HCT116 (cell line): ENCODE measurements around the gene WASHC3. TPM values are rescaled to one million over a fixed set of nuclear protein-coding genes. Genes with fewer than 3 reads are reported as not detected.
"Not testable (repeated sequence)": the region's sequence is repeated elsewhere in the genome, so short reads cannot be mapped to it uniquely, and the experiment has no call there.

ENCODE experiments used
- ATAC-seq: fragments of 200-7000 bp; cut with Tn5 transposase; 2 replicates; pipeline ENCODE4 v1.9.1; 2020; ENCODE audit warnings: mild to moderate bottlenecking, moderate library complexity
- BruUV-seq: library from RNA; stranded (reverse); fragments of 400-500 nt; replicated peaks from 2 replicates; lab custom pipeline; 2021; lab: Mats Ljungman, UMichigan
- CTCF ChIA-PET: fragments of 300-600 bp; sonication (Branson Sonifier 250); formaldehyde crosslinking; loops from one replicate; lab custom pipeline; 2021; ENCODE audit warnings: antibody characterized with exemption; lab: Charles Lee
- POLR2A ChIA-PET: fragments of 300-600, 350-600 bp; sonication (Branson Sonifier 250); formaldehyde crosslinking; loops from one replicate; lab custom pipeline; 2021; ENCODE audit warnings: antibody characterized with exemption; lab: Charles Lee
- RAD21 ChIA-PET, 2 experiments: fragments of 300-600 bp; sonication (Branson Sonifier 250); formaldehyde crosslinking; loops; one replicate each; lab custom pipeline; 2023; ENCODE audit warnings: low total read pairs in 2 of 2; ENCODE audit not compliant: uncharacterized antibody in 2 of 2, unreplicated experiment in 2 of 2, low non-redundant PET in 1 of 2; lab: Charles Lee
- DNase-seq: peaks from one replicate; pipeline ENCODE4 v3.0.0-alpha.2; 2010; ENCODE audit warnings: low read depth, low spot score
- H2AFZ ChIP-seq: fragments of 200-600 bp; shearing (Covaris generic), sonication (generic); 2 replicates; pipeline ENCODE4 v1.6.1; 2017; ENCODE audit warnings: low read depth, mixed run types, mixed read lengths, antibody characterized with exemption, low read length; ENCODE audit not compliant: poor library complexity, severe bottlenecking
- H3K27ac ChIP-seq: 2 replicates; pipeline ENCODE4 v1.5.1; 2012; ENCODE audit warnings: low read depth, low read length
- H3K27me3 ChIP-seq: fragments of 200-600 bp; sonication (generic); 2 replicates; pipeline ENCODE4 v1.6.1; 2016; ENCODE audit warnings: mixed run types, low read length, mixed read lengths; ENCODE audit not compliant: insufficient read depth
- H3K36me3 ChIP-seq, 2 experiments: fragments of 200-500 bp in 1 of 2; fragments of 200-600 bp in 1 of 2; sonication (Bioruptor generic) in 1 of 2; sonication (generic) in 1 of 2; 2 replicates each; pipeline versions ENCODE4 v1.5.1 to v1.6.1; 2014 to 2016; ENCODE audit warnings: low read length in 2 of 2, inconsistent platforms in 1 of 2, mixed read lengths in 1 of 2, mixed run types in 1 of 2; ENCODE audit not compliant: insufficient read depth in 2 of 2, control insufficient read depth in 1 of 2
- H3K4me1 ChIP-seq, 2 experiments: fragments of 200-600 bp in 1 of 2; sonication (generic) in 1 of 2; 2 replicates each; pipeline versions ENCODE4 v1.5.1 to v1.6.1; 2012 to 2017; ENCODE audit warnings: low read length in 2 of 2, inconsistent platforms in 1 of 2, mild to moderate bottlenecking in 1 of 2, mixed read lengths in 1 of 2, mixed run types in 1 of 2, moderate library complexity in 1 of 2; ENCODE audit not compliant: insufficient read depth in 2 of 2, control insufficient read depth in 1 of 2
- H3K4me2 ChIP-seq: fragments of 200-600 bp; sonication (generic); 2 replicates; pipeline ENCODE4 v1.6.1; 2017; ENCODE audit warnings: mixed run types, low read length, mixed read lengths
- H3K4me3 ChIP-seq, 2 experiments: fragments of 200-600 bp in 1 of 2; sonication (generic) in 1 of 2; replicated peaks in 1 of 2; 2 replicates each; pipeline ENCODE4 v1.5.1; 2011 to 2016; ENCODE audit warnings: low read length in 2 of 2, control low read depth in 1 of 2, low read depth in 1 of 2, mild to moderate bottlenecking in 1 of 2, mixed read lengths in 1 of 2, mixed run types in 1 of 2
- H3K79me2 ChIP-seq: fragments of 200-600 bp; sonication (generic); 2 replicates; pipeline ENCODE4 v1.6.1; 2017; ENCODE audit warnings: mild to moderate bottlenecking, mixed run types, low read length, moderate library complexity, mixed read lengths; ENCODE audit not compliant: insufficient read depth
- H3K9ac ChIP-seq: fragments of 200-600 bp; sonication (generic); 2 replicates; pipeline ENCODE4 v1.6.1; 2016; ENCODE audit warnings: low read length, mixed read lengths
- H3K9me2 ChIP-seq: fragments of 200-600 bp; sonication (generic), shearing (Covaris generic); 2 replicates; pipeline ENCODE4 v1.6.1; 2017; ENCODE audit warnings: mixed run types, mild to moderate bottlenecking, moderate library complexity; ENCODE audit not compliant: insufficient read depth
- H3K9me3 ChIP-seq, 2 experiments: fragments of 200-500 bp in 1 of 2; fragments of 200-600 bp in 1 of 2; sonication (Bioruptor generic) in 1 of 2; sonication (generic) in 1 of 2; 2 replicates each; pipeline ENCODE4 v1.6.1; 2014 to 2017; ENCODE audit warnings: low read length in 2 of 2, mixed read lengths in 2 of 2, inconsistent platforms in 1 of 2, low read depth in 1 of 2, mild to moderate bottlenecking in 1 of 2, mixed run types in 1 of 2, moderate library complexity in 1 of 2; ENCODE audit not compliant: control insufficient read depth in 1 of 2, insufficient read depth in 1 of 2
- H4K20me1 ChIP-seq: fragments of 200-600 bp; sonication (generic), shearing (Covaris generic); 2 replicates; pipeline ENCODE4 v1.6.1; 2017; ENCODE audit warnings: mixed run types, mild to moderate bottlenecking, moderate library complexity; ENCODE audit not compliant: insufficient read depth
- CBX3 ChIP-seq: IDR thresholded peaks from 2 replicates; pipeline ENCODE4 v1.6.1; 2012; ENCODE audit warnings: low read depth
- FOSL1 ChIP-seq: IDR thresholded peaks from 2 replicates; pipeline ENCODE4 v1.6.1; 2012; ENCODE audit warnings: low read depth
- JUND ChIP-seq: IDR thresholded peaks from 2 replicates; pipeline ENCODE4 v1.6.1; 2012
- POLR2A ChIP-seq: IDR thresholded peaks from 2 replicates; pipeline ENCODE4 v1.7.0; 2011; ENCODE audit warnings: borderline replicate concordance; ENCODE audit not compliant: insufficient read depth, insufficient read length; ENCODE audit errors: extremely low read depth
- SP1 ChIP-seq: IDR thresholded peaks from 2 replicates; pipeline ENCODE4 v1.6.1; 2012; ENCODE audit warnings: low read depth
- intact Hi-C: fragments of 100-400 bp; cut with micrococcal nuclease; formaldehyde crosslinking; loops from 2 replicates; pipeline ENCODE4 v1.10.0; 2022
- total RNA-seq: library from RNA; stranded (reverse); gene quantifications from one replicate; pipeline ENCODE4 v1.2.1, GENCODE V29; 2021; ENCODE audit not compliant: unreplicated experiment

Gene WASHC3
- total RNA-seq, 1 experiment from 2014 or later: 15.6 TPM

GRCh38 chr12:102080842-102081241, 19.1 kb upstream of the WASHC3 start:
- no peaks in the 10 kb centered on the region for H3K79me2 ChIP-seq
- no peak overlapping the region for H3K4me3 ChIP-seq
- no peak for ATAC-seq
- intact Hi-C loops: no loop called here
- H3K27me3 ChIP-seq: no peaks in the 10 kb centered on the region
- ChIA-PET CTCF (no interaction called here), RAD21 (no interaction called here), POLR2A (no interaction called here)
- no peaks in the 10 kb centered on the region for H3K4me1 ChIP-seq
- no peak overlapping the region for H3K9ac ChIP-seq
- H3K9me3 ChIP-seq: no peaks in the 10 kb centered on the region
- no peak overlapping the region for H3K27ac ChIP-seq
- no peak for DNase-seq
- H2AFZ ChIP-seq: no peak overlapping the region
- no TSS peak for BruUV-seq
- H3K4me2 ChIP-seq: no peak overlapping the region
- H3K9me2 ChIP-seq: no peaks in the 10 kb centered on the region
- H3K36me3 ChIP-seq: peaks cover 21 to 26% of the 10 kb centered on the region in 2 experiments; a peak in 3 of 4 replicates
- no peak for TF ChIP-seq SP1
- no peak for TF ChIP-seq CBX3
- no peak for TF ChIP-seq POLR2A
- no peak for TF ChIP-seq FOSL1
- no peak for TF ChIP-seq JUND
- no peaks in the 10 kb centered on the region for H4K20me1 ChIP-seq

DNA sequence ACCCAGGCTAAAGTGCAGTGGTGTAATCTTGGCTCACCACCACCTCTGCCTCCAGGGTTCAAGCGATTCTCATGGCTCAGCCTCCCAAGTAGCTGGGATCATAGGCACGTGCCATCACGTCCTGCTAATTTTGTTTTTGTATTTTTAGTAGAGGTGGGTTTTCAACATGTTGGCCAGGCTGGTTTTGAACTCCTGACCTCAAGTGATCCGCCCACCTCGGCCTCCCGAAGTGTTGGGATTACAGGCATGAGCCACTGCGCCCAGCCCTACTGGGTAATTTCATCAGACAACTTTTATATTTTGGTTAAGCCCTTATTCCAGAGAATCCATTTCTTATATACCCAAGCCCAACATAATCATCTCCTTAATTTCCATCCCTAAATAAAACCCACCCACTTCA, 10.3 kb upstream of the WASHC3 start:
- H3K9me2 ChIP-seq, DNase-seq, intact Hi-C loops, H4K20me1 ChIP-seq, H3K9ac ChIP-seq, H3K79me2 ChIP-seq, H2AFZ ChIP-seq, H3K9me3 ChIP-seq, CTCF ChIA-PET, H3K4me2 ChIP-seq, H3K27ac ChIP-seq, H3K4me1 ChIP-seq, BruUV-seq, H3K27me3 ChIP-seq, H3K4me3 ChIP-seq, POLR2A ChIA-PET, RAD21 ChIA-PET, ATAC-seq: not testable (repeated sequence)
- H3K36me3 ChIP-seq: peaks cover 11 to 12% of the 10 kb centered on the region in 2 experiments; a peak in 3 of 4 replicates
